Activated CD4-positive, alpha-beta T cell treated with anti-CD3 and anti-CD28 coated beads, Interleukin-2, amount 50 U/mL, for 16 hours (primary cell): ENCODE measurements around the gene TUBA3E.
"Not testable (repeated sequence)": the region's sequence is repeated elsewhere in the genome, so short reads cannot be mapped to it uniquely, and the experiment has no call there.

Source experiments
- DNase-seq: peaks from one replicate; pipeline ENCODE4 v3.0.0-alpha.2; 2020

Gene TUBA3E

DNA sequence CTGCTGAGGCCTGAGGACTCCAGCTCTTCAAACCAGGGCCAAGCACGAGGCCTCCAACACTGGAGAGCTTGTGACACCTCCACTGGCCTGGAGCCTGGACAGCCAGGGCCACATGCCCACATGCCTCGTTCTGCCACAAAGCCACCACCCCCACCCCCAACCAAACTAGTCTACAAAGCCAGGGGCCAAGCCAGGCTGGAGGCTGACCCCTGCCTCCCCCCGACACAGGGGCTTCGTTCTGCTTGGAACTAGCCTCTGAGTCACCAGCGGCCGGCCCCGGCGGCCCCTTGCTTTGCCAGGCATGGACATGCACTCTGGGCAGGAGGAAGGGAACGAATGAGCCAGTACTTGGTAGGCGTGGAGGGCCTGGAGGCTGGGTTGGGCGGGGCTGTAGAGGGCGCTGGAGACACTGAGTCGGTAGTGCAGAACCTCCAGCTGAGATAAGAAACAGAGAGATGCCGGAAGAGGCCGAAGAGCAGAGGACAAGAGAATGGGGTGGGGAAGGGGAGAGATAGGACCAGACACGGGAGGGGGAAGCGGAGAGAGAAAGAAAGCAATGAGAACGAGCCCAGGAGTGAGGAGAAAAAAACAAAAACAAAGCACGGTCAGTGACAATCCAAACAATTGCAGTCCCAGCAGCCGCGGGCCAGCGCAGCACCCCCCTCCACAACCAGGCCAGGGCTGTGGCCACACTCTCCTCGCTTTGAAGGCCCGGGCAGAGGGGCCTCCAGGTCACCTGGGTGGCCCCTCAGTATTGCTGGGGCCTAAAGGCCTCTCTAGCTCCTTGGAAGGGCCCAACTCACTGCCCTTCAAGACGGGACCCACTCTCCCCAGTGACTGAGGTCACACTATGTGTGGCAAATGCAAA lies 37.2 kb downstream of the TUBA3E start:
- not testable (repeated sequence) for DNase-seq

DNA sequence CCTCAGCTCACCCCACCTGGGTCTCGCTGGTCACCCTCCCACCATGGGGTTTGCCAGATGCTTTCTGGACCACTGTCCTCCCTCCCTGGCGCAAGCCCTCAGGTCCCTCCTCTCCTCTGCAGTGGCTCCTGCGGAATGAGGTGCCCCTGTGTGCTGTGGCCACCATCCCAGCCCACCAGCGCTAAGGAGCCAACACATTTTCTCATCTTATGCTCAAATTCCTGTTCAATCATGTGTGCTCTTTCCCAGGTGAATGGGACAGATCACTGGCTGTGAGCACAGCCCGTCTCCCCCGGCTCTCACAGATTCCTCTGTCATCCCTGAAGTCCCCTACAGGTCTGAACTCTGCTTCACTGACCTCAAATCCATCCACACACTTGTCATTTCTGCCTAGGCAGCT lies 38.1 kb downstream of the TUBA3E start:
- DNase-seq = no peak

DNA sequence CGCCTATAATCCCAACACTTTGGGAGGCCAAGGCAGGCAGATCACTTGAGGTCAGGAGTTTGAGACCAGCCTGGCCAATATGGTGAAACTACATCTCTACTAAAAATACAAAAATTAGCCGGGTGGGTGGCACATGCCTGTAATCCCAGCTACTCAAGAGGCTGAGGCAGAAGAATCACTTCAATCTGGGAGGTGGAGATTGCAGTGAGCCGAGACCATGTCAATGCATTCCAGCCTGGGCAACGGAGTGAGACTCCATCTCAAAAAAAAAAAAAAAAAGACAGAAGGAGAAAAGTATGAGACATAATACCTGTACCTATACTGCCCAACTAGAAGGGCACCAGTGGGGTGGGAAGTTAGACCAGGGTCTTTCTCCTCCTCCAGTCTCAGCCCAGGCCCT lies 38.9 kb downstream of the TUBA3E start:
- not testable (repeated sequence) for DNase-seq

DNA sequence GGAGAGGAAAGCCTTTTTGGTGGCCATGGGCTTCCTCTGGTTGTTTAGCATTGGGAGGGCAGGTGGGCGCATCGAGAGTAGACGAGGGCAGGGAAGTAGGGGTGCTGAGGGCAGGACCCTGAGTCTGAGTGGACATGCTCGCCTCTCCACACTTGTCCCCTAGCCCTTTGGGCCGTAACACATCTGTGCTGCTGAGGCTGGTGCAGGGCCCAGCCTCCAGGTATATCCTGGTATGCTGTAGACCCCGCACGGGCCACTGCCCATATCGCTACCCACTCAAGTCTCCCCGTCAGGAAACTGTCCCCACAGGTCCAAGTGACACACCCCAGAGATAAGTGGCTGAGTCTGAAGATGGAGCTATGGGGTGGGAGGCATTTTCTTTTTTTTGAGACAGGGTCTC lies 39.6 kb downstream of the TUBA3E start:
- no peak for DNase-seq

DNA sequence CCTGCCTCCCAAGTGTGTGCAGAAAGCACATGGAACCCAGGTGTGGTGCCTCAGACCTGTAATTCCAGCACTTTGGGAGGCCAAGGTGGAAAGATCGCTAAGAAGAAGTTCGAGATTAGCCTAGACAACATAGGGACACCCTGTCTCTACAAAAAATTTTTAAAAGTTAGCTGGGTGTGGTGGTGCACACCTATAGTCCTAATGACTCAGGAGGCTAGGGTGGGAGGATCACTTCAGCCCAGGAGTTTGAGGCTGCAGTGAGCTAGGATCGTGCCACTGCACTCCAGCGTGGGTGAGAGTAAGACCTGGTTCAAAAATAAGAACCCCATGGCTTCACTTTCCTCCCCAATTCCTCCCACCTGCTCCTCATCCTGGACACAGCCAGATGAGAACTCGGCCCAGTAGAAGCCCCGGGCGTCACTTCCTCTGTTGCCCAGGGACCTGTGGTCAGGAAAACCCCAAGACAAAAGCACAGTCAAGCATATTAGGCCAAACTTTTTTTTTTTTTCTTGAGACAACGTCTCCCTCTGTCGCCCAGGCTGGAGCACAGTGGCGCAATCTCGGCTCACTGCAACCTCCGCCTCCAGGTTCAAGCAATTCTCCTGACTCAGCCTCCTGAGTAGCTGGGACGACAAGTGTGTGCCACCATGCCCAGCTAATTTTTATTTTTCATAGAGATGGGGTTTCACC lies 40.3 kb downstream of the TUBA3E start:
- DNase-seq = peak; percentile 30

DNA sequence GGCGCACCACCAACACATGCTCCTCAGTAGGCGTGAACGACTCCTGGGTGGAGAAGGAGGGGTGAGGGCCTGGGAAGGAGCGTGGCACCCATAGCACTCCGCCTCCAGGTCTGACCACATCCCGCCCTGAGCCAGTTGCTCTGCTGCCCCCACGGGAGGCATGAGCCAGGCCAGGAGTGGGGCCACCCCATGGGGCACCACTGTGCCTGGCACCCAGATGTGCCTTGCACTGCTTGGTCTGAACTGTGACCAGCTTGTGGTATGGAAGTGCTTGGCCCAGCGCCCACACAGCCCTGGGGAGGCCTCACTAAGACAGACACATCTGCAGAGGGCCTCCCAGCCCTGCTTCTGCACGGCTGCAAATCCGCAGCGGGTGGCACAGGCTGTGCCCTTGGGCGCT lies 40.9 kb downstream of the TUBA3E start:
- not testable (repeated sequence) for DNase-seq

DNA sequence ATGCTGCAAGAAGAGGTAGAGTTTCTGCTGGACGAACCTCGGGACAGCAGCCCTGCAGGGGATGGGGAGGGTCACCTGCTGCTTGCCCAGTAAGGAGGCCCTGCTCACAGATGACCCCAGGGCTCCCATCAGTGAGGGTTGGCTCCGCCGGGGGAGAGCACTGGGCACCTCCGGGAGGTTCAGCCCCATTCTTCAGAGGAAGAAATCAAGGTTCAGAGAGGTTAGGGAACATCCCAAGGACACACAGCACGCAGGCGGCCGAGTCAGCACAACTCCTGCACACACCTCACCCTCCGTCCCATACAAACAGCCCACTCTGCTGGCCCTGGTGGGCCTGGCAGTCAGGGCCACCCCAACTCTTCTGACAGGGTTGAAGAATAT lies 41.6 kb downstream of the TUBA3E start:
- no peak for DNase-seq

DNA sequence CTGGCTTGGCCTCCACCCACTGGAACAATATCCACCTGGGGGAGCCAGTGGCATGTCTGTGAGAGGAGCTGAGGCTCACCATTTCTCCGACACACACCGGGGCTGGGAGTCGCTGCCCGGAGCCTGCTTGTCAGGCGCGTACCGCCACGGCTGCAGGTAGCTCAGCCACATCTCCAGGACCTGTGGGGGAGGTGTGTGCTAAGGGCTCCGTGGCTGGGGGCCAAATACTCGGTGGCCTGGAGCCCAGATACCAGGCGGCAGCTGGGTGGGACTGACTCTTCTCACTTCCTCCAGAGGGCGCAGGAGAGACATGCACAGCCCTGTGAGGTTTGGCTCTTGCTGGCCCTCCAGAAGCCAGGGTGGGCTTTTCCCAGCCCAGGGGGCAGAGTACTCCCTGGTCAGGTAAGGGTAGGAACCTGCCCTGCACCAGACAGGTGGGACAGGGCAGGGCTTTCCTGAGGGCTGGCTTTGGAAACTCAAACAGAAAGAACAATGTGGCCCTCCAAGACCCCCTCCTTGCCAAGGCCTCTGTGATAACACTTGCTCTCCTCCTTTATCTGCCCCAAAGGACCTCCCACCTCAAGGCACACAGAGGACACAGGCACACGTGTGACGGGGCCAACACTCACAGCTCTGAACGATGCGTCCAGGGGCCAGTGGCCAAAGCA lies 42.1 kb downstream of the TUBA3E start:
- DNase-seq = peak; percentile 26

DNA sequence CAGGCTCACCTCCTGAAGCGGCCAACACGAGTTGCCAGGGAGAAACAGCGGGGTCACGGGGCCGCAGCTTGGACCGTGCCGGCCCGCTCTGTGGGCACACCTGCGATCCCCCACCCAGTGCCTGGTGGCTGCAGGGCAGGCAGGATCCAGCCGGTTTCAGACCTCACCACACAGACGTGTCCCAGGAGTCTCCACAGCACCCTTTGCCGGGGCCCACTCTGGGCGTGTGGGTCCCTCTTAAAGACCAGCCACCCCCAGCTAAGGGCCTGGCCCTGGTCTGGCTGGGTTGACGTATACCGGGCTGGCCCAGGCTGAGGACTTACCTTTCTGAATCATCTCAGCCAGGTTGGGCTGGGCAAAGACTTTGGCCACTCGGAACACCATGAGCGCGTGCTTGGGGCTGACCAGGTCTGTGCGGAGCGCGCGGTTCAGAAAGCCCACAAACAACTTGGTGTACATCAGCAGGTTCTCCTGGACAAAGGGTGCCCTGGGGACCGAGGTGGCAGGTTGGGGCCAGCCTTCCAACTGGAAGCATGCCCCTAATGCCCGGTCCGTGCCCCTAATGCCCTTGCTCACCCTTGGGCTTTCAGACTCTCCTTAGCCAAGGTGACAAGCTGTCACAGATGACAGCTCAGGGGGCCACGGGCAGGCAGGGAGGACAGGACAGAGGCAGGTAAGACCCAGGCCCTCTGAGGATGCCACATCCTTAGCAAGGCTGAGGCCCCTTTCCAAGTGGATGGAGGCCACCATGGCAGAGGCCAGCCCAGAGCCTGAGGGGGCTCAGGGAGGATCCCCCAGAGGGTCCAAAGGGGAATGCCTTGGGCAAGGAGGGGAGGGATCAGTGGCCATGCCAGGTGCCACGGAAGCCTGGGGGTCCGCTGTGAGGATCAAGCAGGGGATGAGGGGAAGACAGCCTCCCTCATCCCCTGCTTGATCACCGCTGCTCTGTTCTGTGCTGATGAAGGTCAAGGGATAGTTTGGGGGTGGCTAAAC lies 43.2 kb downstream of the TUBA3E start:
- no peak for DNase-seq

DNA sequence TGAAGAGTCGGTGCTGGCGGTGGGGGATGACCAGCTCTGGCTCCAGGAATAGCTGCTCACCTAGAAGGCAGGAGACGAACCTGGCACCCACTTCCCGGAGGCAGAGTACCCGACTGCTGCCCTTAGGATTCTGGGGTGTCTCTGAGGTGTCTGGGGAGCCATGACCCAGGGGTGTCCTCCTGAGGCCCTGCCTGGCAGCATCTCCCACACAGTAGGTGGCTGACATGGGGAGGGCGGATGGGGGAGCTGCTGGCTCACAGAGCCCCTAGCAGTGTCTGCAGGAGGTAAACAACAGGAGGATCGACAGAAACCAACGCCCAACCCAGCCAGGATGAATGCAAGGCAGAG lies 43.8 kb downstream of the TUBA3E start:
- DNase-seq = not testable (repeated sequence)

DNA sequence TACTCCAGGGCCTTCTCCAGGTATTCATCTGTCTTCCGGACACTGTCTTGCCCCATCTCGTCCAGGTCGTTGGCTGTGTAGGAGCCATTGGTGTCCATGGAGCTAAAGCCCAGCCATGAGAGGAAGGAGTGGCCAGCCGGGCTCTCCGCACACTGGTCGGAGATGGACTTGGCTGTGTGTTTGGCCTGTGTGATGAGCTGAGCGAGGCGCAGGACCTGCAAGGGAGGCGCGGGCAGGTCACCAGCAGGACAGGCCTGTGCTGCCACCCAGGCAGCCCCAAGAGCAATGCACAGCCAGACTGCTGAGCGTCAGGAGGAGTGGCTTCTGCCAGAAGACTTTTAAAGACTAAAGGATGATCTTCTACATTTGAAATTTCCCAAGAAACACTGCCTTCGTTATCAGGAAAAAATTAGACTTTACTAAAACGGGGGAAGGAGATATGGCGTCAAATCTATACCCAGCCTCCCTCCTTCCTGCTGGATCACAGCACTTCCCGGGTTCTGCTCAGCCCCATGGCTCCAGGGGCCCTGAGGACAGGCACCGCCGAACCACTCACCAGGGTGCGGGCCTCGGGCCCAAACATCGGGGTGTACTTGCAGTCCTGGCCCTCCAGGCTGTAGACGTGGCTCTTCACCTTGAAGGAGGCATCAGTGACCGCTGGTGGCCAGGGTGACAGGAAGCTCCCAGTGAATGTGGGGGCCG lies 44.4 kb downstream of the TUBA3E start:
- DNase-seq = not testable (repeated sequence)

DNA sequence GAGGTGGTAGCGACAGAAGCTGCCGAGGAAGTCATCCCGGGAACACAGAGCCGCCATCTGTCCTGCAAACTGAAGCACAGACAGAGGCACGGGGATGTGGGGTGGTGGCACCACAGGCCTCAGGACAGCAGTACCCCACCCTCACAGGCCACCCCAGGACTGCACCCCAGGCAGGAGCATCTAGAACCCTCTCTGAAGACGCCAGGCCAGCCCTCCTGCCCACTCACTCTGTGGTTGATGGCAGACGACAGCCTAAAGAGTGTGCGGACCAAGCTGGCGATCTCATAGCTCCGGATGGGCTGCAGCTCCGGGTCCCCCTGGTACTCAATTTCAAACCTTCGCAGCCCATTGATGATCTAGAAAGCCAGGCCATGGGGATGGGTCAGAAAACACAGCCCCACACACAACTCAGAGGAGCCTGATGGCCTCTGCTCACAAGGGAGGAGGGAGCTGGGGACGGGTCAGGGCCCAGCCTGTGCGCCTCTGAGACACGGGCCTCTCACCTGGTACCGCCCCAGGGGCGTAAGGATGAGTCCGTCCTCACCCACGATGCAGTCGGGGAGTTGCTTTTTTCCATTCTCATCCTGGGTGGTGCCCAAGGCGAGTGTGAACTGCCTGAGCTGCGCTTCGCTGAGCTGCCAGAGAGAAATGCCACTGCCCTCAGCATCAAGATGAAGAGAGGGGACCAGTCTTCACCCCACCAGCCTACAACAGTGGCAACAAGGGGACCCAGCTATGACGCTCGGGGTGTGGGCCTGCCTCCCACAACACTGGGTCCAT lies 45.2 kb downstream of the TUBA3E start:
- no peak for DNase-seq

DNA sequence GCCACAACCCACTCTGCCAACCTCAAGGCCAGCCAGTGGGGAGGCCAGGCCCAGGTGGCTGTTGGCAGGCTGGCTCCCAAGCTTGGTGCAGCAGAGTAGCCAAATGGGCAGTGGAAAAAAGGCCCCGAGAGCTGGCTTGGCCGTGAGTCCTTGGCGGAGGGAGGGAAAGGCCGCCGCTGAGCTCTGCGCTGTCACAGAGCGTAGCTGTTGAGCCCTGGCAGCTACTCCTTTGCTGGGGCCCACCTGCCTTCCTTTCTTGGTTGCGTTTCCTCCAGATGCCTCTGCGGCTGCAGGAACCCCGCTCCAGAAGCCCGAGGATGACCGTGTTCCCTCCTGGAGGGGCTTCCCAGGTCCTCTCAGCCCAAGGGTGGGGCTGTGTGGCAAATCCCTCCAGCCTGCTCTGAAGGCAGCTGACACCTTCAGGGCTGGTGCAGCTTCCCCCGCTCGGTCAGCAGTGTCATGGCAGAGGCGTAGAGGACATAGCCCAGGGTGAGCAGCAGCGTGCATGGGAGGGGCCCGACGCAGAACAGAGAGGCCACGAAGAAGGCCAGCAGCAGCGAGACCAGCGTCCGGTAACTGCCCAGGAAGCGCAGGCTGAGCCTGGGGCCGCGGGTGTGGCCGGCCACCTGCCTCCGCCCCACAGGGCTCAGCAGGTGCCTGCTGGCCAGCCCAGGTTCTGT lies 46.0 kb downstream of the TUBA3E start:
- DNase-seq = not testable (repeated sequence)

DNA sequence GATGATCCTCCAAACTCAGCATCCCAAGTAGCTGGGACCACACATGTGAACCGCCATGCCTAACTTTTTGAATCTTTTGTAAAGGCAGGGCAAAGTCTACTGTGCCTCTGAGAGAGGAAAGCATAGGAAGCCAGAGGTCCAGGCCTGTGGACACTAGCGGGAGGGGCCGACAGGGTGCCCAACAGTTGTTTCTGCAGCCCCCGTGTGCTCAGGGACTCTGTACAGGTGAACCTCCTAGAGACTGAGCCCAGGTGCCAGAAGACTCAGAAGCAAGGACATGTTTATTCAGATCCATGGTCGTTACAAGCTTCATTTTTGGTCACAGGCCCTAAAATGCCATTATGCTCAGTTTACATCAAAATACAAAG lies 47.1 kb downstream of the TUBA3E start:
- DNase-seq = not testable (repeated sequence)

DNA sequence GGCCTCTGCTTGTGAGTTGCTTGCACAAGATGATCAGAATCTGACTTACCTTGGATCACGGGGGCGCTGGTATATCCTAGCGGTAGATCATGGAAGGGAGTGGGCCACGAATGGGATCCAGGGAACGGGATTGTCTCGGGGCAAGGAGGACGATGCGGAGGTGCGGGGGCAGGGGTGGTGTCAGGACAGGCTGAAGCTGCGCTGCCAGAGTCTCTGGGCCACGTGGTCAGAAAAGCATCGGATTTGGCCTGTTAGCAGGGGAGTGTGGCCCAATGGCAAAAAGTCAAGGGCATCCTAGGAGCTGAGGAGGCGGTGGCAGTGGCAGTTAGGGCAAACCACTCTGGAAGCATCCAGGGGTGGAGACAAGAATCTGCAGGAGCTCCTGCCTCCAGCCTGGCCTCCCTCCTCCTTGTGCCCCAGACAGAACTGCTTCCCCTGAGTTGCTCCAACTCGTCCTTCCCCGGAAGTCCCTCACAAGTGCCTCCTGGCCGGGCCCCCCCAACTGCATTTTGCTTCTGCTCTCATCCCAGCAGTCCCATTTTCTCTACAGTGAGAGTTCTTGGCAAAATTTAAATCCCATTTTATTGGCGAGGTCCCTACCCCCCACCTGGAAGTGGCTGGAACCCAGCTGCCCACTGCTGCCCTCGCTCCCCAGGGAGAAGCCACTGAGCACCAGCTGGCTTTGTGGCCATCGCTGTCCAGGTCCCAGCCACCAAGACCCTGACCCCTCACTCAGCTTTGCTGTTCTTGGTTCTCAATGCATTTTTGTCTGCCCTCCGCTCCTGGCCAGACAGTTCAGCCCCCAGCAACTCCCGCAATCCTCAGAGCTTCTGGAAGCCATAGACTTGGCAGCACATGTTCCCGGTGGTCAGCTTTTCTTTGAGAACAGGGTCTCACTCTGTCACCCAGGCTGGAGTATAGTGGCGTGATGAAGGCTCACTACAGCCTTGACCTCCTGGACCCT lies 47.8 kb downstream of the TUBA3E start:
- no peak for DNase-seq

DNA sequence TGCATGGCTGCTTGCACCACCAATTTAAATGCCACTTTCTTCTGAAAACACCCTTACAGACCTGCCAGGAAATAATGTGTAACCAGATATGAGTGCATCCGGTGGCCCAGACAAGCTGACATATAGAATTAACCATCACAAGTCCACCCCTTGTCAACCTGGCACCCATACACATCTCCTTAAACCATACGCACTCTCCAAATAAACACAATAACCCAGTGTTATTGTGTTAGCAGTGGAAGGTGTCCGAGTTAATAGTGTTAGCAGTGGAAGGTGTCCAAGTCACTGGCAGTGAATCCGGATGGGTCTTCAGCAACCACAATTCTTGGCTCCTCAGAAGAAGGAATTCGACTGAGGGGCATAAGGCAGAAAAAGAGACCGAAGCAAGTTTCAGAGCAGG lies 49.7 kb downstream of the TUBA3E start:
- DNase-seq = not testable (repeated sequence)

DNA sequence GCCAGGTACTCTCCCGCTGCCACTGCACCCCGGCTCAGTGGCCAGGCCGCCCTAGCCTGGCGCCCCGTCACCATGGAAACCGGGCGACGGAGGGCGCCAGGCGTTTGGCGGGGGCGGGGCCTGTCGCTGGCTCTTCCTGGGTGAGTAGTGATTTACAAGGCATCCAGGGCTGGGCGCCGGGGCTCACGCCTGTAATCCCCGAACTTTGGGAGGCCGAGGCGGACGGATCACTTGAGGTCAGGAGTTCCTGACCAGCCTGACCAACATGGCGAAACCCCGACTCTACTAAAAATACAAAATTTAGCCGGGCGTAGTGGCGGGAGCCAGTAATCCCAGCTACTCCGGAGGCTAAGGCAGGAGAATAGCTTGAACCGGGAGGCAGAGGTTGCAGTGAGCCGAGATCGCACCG lies 53.2 kb downstream of the TUBA3E start, which contains the start of gene CCDC74B:
TSS of gene CCDC74B (minus strand) at position 107 of the 409 bp plus-strand sequence. CDS start 116 bp downstream, outside the sequence.
- peak; percentile 69 for DNase-seq

DNA sequence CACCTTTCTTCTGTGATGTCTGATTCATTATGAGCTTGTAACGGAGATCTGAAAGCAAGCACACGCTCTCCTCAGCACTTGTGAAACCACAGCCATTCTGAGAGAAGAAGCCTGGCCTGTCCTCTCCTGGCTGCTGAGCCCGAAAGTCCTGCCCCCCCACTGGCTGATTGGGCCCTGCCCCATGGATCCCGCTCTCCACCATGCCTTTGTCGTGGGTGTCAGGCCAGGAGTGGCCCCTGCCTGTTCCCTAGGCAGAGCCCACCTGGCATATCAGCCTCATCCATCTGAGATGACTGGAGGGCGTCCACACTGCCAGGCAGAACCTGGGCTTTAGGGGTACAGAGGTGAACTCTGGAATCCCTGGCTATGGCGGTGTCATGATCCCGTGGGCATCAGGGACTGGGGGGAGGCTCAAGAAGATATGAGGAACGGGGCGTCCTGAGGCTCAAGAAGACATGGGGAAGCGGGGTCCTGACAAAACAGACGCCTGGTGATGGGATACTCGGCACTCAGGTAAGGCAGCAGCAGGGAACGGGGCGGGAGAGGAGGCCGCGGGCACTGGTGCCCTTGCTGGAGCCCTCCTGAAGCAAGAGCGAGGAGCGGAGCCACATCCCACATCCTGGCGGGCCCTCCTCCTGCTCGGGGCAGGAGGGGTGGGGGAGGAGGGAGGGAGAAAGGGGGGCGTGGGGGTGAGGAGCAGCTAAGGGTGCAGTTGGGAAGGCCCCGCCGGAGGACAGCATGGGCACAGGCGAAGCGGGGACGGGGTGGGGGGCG lies 54.8 kb downstream of the TUBA3E start:
- peak; percentile 16 for DNase-seq
